Measurements from ENCODE around the gene MUC5AC.

DNA sequence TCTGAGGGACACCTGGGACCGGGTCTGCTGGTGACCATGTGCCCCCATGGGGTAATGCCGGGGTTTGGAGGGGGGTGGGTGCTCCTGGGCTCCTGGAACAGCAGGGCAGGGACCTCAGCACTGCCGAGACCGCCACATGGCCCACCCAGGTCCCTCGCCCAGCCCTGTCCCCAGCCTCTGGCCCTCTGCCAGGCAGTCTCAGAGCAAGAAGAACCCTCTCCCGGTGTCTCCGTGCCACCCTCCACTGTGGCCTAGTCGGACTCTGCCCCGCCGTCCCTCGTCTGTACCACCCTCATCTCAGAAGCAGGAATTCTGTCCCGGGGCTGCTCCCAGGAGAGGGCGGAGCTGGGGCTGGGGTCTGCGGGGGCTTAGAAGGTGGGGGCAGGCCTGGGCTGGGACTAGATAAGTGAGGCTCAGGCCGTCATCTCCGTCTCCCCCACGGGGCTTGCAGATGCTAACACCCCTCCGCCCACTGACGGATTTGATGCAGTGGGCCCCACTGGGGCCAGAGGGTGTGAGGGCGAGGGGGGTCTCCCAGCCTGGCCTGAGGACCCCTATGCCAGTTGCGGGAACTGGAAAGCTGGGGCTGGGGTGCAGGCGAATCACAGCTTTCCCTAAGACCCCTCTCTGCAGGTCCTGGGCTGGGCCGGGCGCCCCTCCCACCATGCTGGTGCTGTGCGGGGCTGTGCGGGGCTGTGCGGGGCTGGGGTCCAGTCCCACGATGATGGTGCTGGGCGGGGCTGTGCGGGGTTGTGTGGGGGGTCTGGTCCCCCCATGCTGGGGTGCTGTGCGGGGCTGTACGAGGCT, 1.1 kb downstream of the MUC5AC start:
- TF ChIP-seq POLR2A (IDR thresholded peaks at IDR 0.05; ENCODE audit: low read depth): no peak
- no peak for TF ChIP-seq CTCF (IDR thresholded peaks at IDR 0.05)
- TF ChIP-seq POLR2AphosphoS5 (IDR thresholded peaks at IDR 0.05): no peak
